ENCODE measurements around the gene MCM3. TPM values are rescaled to one million over a fixed set of nuclear protein-coding genes. Genes with fewer than 3 reads are reported as not detected.

The MCM3 gene
- total and polyA plus RNA-seq, 2 of the 4 experiments (the other 2 are of a cell fraction) = 54.6 to 66.5 TPM

DNA sequence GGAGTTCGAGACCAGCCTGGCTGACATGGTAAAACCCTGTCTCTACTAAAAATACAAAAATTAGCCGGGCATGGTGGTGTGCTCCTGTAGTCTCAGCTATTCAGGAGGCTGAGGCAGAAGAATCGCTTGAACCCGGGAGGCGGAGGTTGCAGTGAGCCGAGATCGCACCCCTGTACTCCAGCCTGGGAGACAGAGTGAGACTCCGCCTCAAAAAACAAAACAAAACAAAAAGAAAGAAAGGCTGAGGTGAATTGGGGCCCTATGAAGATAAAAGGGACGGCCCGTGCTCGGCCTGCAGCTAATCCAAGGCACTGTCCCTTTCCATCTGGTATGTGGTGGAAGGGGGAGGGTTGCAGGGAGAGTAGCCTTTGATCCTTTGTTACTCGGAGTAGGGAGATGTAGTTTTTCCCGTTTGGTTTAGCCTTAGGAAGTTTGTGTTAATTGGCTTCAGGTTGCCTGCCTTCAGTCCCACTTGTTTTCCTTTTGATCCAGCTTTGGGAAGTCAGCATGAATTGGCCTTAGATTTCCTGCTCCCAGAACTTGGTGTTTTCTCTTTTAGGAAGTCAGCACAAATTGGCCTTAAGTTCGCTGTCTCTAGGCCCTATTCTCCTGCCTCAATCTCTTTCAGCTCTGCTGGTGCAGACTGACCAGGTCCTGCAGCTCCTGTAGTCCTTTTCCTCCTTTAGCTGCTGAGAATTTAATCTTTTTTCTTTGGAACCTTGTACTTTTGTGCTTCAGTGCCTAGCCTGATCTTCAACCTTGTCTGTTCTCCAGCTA, 41.3 kb upstream of the MCM3 start:
- no peak overlapping the region for H3K18ac ChIP-seq (ENCODE audit: low read depth, low read length)
- H4K91ac ChIP-seq (ENCODE audit: insufficient read depth, low read depth, low read length) = no peak overlapping the region
- H2BK120ac ChIP-seq (ENCODE audit: low read depth, low read length) = no peak overlapping the region
- 50% methylated on average over 1 of the region's 14 CpGs; no CpG with 5 or more reads in 1 of the 2 experiments for WGBS, 2 experiments (ENCODE audit: extremely low coverage in 2 of 2, insufficient read length in 1 of 2)
- in situ Hi-C loops (cut with MboI; ENCODE audit: low sequenced_read_pairs) = no loop called here
- H3K9me1 ChIP-seq (ENCODE audit: insufficient read depth, low read length) = no peaks in the 10 kb centered on the region
- no peak overlapping the region for H3K27ac ChIP-seq (ENCODE audit: insufficient read depth, low read length)
- DNase-seq = no peak
- H2BK15ac ChIP-seq (ENCODE audit: low read depth, low read length) = no peak overlapping the region
- no peak overlapping the region for H4K5ac ChIP-seq (ENCODE audit: low read depth, low read length)
- TF ChIP-seq BHLHE40 (IDR thresholded peaks at IDR 0.05; ENCODE audit: low read depth, low read length) (no peak), FOS (IDR thresholded peaks at IDR 0.05; ENCODE audit: low read depth, low read length) (no peak)
- H2AFZ ChIP-seq (replicated peaks; ENCODE audit: low read length, poor library complexity) = no peak overlapping the region
- ChIA-PET POLR2A (ENCODE audit: unreplicated experiment) (no interaction called here), CTCF (no interaction called here)
- H2BK5ac ChIP-seq (ENCODE audit: low read depth, low read length, poor library complexity, severe bottlenecking) = no peak overlapping the region
- H4K20me1 ChIP-seq (ENCODE audit: insufficient read depth, low read length) = no peaks in the 10 kb centered on the region
- H3K56ac ChIP-seq (ENCODE audit: extremely low read depth, insufficient read depth, low read length) = no peak overlapping the region
- intact Hi-C loops (cut with micrococcal nuclease) = no loop called here
- no peak overlapping the region for H3K4me3 ChIP-seq (ENCODE audit: insufficient read depth, low read depth, low read length)
- ATAC-seq (ENCODE audit: low read depth) = no peak
- H3K27me3 ChIP-seq (ENCODE audit: control insufficient read depth, insufficient read depth, low read length) = peaks cover 20% of the 10 kb centered on the region
- no peak overlapping the region for H2AK5ac ChIP-seq (ENCODE audit: low read depth, low read length)
- no peak overlapping the region for H3K14ac ChIP-seq (replicated peaks; ENCODE audit: low read depth, low read length)
- H3K9ac ChIP-seq (ENCODE audit: low read depth, low read length) = no peak overlapping the region
- H3K23ac ChIP-seq (ENCODE audit: low read depth, low read length) = no peak overlapping the region
- H3K4me2 ChIP-seq (ENCODE audit: low read depth, low read length) = no peak overlapping the region
- no peak overlapping the region for H3K4ac ChIP-seq (ENCODE audit: low read depth, low read length)
- H3K4me1 ChIP-seq (ENCODE audit: control insufficient read depth, insufficient read depth, low read length) = no peaks in the 10 kb centered on the region
- no peak overlapping the region for H2BK20ac ChIP-seq (ENCODE audit: low read depth, low read length)
- H3K9me3 ChIP-seq (ENCODE audit: control insufficient read depth, insufficient read depth, low read length) = no peaks in the 10 kb centered on the region
- H3K79me1 ChIP-seq (ENCODE audit: low read depth in 1 of 2, low read length in 2 of 2) = no peaks in the 10 kb centered on the region
- H3K36me3 ChIP-seq (ENCODE audit: control insufficient read depth, insufficient read depth, low read length) = no peaks in the 10 kb centered on the region
- no peak overlapping the region for H4K8ac ChIP-seq (ENCODE audit: low read depth in 2 of 2, low read length in 2 of 2)
- no peak overlapping the region for H2AK9ac ChIP-seq (replicated peaks; ENCODE audit: low read depth, low read length, poor library complexity)
- no TSS peak for BruUV-seq (replicated peaks)
- dilution Hi-C loops (cut with HindIII; ENCODE audit: low sequenced_read_pairs, unreplicated experiment) = no loop called here

Measured in IMR-90 (cell line).